SU-DHL-6 (cell line): ENCODE data around the gene MEIG1.

ENCODE experiments used
- EZH2phosphoT487 ChIP-seq: fragments of 200-600 bp; sonication (generic), shearing (Covaris generic); conservative IDR thresholded peaks from 2 replicates; pipeline ENCODE4 v1.6.1; 2018; ENCODE audit warnings: mild to moderate bottlenecking, antibody characterized with exemption, low read length, moderate library complexity, mixed read lengths
- TF ChIP-seq, protein P1 (sequence below): fragments of 200-600 bp; sonication (generic); IDR thresholded peaks from one replicate; pipeline ENCODE4 v1.5.1; 2017; ENCODE audit warnings: antibody characterized with exemption, mild to moderate bottlenecking, low read length, moderate library complexity; ENCODE audit not compliant: insufficient read depth, poor library complexity, severe bottlenecking

DNA sequence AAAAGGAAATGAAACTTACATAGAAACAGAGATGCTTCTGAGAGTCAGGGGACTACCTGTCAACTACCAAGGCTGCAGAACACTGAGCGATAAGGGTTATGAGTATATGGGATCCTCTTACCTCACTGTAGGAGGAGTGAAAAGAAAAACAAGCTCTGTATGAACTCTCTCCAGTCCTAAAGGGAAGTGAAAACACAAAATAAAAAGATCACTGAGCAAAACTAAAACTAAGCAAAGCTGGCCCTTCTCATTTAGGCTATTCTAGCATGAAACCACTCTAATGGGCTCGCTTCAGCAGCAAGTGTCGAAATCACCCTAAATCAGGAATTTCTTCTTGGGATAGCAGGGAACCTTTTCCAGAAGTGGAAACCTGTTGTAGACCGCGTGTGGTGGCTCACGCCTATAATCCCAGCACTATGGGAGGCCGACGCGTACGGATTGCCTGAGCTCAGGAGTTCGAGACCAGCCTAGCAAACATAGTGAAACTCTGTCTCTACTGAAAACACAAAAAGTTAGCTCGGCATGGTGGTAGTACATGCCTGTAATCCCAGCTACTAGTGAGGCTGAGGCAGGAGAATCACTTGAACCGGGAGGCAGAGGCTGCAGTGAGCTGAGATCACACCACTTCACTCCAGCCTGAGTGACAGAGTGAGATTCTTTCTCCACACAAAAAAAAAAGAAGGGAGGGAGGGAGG, 32.3 kb upstream of the MEIG1 start:
- TF ChIP-seq, protein P1, sequence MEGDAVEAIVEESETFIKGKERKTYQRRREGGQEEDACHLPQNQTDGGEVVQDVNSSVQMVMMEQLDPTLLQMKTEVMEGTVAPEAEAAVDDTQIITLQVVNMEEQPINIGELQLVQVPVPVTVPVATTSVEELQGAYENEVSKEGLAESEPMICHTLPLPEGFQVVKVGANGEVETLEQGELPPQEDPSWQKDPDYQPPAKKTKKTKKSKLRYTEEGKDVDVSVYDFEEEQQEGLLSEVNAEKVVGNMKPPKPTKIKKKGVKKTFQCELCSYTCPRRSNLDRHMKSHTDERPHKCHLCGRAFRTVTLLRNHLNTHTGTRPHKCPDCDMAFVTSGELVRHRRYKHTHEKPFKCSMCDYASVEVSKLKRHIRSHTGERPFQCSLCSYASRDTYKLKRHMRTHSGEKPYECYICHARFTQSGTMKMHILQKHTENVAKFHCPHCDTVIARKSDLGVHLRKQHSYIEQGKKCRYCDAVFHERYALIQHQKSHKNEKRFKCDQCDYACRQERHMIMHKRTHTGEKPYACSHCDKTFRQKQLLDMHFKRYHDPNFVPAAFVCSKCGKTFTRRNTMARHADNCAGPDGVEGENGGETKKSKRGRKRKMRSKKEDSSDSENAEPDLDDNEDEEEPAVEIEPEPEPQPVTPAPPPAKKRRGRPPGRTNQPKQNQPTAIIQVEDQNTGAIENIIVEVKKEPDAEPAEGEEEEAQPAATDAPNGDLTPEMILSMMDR, result no peak
- no peak for TF ChIP-seq EZH2phosphoT487
